DND-41 (cell line): ENCODE data around the gene NCAPH2.

ENCODE experiments used
- ATAC-seq: fragments of 200-7000 bp; cut with Tn5 transposase; 3 replicates; pipeline ENCODE4 v1.9.1; 2021; ENCODE audit warnings: low read depth; ENCODE audit not compliant: insufficient read depth
- DNase-seq: peaks from one replicate; pipeline ENCODE4 v3.0.0-alpha.2; 2020
- H2AFZ ChIP-seq: 2 replicates; pipeline ENCODE4 v1.6.0; 2012; ENCODE audit warnings: low read depth, low read length
- H3K27ac ChIP-seq: 2 replicates; pipeline ENCODE4 v1.5.1; 2012; ENCODE audit warnings: low read length, inconsistent platforms
- H3K27me3 ChIP-seq: fragments of 200-600 bp; sonication (generic); 2 replicates; pipeline ENCODE4 v1.6.0; 2012; ENCODE audit warnings: low read length, mild to moderate bottlenecking, inconsistent platforms; ENCODE audit not compliant: insufficient read depth, poor library complexity
- H3K36me3 ChIP-seq: 2 replicates; pipeline ENCODE4 v1.5.1; 2012; ENCODE audit warnings: low read length, inconsistent platforms; ENCODE audit not compliant: insufficient read depth
- H3K4me1 ChIP-seq: 2 replicates; pipeline ENCODE4 v1.5.1; 2012; ENCODE audit warnings: mild to moderate bottlenecking, low read length; ENCODE audit not compliant: insufficient read depth
- H3K4me2 ChIP-seq: 2 replicates; pipeline ENCODE4 v1.6.0; 2012; ENCODE audit warnings: mild to moderate bottlenecking, moderate library complexity, low read length, inconsistent platforms; ENCODE audit not compliant: insufficient read depth
- H3K4me3 ChIP-seq, 2 experiments: fragments of 200-600 bp in 1 of 2; shearing (Covaris generic) in 1 of 2; 2 replicates each; pipeline ENCODE4 v1.5.1; 2012 to 2016; ENCODE audit warnings: inconsistent platforms in 2 of 2, low read length in 2 of 2, mild to moderate bottlenecking in 2 of 2, low read depth in 1 of 2, moderate library complexity in 1 of 2
- H3K79me2 ChIP-seq: 2 replicates; pipeline ENCODE4 v1.6.0; 2012; ENCODE audit warnings: low read length, inconsistent platforms; ENCODE audit not compliant: insufficient read depth
- H3K9ac ChIP-seq: 2 replicates; pipeline ENCODE4 v1.6.0; 2012; ENCODE audit warnings: low read depth, mild to moderate bottlenecking, inconsistent platforms, low read length, moderate library complexity
- H3K9me3 ChIP-seq: 2 replicates; pipeline ENCODE4 v1.5.1; 2012; ENCODE audit warnings: low read length, moderate library complexity, mild to moderate bottlenecking, inconsistent platforms; ENCODE audit not compliant: insufficient read depth, severe bottlenecking
- H4K20me1 ChIP-seq: 2 replicates; pipeline ENCODE4 v1.6.0; 2012; ENCODE audit warnings: low read length; ENCODE audit not compliant: insufficient read depth
- EZH2 ChIP-seq: IDR thresholded peaks from 3 replicates; pipeline ENCODE4 v1.6.1; 2012; ENCODE audit warnings: borderline replicate concordance, low read depth, mild to moderate bottlenecking, moderate library complexity, low read length, inconsistent platforms; ENCODE audit not compliant: severe bottlenecking
- TF ChIP-seq, protein P1 (sequence below): IDR thresholded peaks from 2 replicates; pipeline ENCODE4 v1.5.1; 2012; ENCODE audit warnings: borderline replicate concordance, low read length, moderate library complexity, mild to moderate bottlenecking; ENCODE audit not compliant: poor library complexity, severe bottlenecking; ENCODE audit errors: extremely low read depth

NCAPH2 gene

DNA sequence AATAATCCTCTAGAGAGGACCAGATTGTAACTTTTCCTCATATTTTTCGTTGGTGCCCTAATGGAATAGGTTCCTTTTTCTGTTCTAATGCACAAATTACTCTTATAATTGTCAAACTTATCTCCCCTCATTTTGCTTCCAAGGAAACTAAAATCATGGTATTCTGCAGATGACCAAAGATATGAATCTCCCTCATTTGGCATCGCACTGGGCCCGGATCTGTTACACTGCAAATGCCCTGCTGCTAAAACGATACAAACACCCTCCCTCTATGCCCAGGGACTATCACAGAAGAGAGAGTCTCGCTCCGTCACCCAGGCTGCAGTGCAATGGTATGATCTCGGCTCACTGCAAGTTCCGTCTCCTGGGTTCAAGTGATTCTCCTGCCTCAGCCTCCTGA is 45.3 kb downstream of the NCAPH2 start:
- TF ChIP-seq EZH2, result no peak
- TF ChIP-seq, protein P1, sequence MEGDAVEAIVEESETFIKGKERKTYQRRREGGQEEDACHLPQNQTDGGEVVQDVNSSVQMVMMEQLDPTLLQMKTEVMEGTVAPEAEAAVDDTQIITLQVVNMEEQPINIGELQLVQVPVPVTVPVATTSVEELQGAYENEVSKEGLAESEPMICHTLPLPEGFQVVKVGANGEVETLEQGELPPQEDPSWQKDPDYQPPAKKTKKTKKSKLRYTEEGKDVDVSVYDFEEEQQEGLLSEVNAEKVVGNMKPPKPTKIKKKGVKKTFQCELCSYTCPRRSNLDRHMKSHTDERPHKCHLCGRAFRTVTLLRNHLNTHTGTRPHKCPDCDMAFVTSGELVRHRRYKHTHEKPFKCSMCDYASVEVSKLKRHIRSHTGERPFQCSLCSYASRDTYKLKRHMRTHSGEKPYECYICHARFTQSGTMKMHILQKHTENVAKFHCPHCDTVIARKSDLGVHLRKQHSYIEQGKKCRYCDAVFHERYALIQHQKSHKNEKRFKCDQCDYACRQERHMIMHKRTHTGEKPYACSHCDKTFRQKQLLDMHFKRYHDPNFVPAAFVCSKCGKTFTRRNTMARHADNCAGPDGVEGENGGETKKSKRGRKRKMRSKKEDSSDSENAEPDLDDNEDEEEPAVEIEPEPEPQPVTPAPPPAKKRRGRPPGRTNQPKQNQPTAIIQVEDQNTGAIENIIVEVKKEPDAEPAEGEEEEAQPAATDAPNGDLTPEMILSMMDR, result no peak
- no peak overlapping the region for H3K9ac ChIP-seq
- no peaks in the 10 kb centered on the region for H3K36me3 ChIP-seq
- no peaks in the 10 kb centered on the region for H3K9me3 ChIP-seq
- no peak overlapping the region for H3K4me3 ChIP-seq
- no peaks in the 10 kb centered on the region for H3K4me1 ChIP-seq
- ATAC-seq (no peak), DNase-seq (no peak)
- H2AFZ ChIP-seq, result no peak overlapping the region
- H3K27me3 ChIP-seq, result no peaks in the 10 kb centered on the region
- no peak overlapping the region for H3K4me2 ChIP-seq
- H3K27ac ChIP-seq, result no peak overlapping the region
- no peaks in the 10 kb centered on the region for H3K79me2 ChIP-seq
- H4K20me1 ChIP-seq, result no peaks in the 10 kb centered on the region

DNA sequence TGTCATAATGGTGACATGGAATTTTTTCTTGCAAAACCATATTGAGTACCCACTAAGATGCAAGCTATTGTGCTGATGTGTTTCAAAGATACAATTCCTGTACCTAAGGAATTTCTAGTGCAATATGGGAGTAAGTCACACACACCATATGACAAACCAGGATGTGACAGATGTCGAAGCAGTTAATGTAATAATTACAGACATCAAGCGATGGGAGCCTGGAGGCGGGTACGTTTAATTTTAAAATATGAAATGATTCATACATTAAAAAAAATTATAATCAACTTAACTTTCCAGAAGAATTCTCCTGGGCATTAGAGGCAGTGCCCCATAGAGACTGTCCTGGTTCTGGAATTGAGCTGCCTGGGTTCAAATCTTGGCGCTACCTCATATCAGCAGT is 48.7 kb downstream of the NCAPH2 start:
- no peak for TF ChIP-seq EZH2
- TF ChIP-seq, protein P1, result no peak
- Histone ChIP-seq H3K4me3 (no peak overlapping the region), H3K9me3 (no peaks in the 10 kb centered on the region), H3K9ac (no peak overlapping the region), H3K27me3 (no peaks in the 10 kb centered on the region), H2AFZ (no peak overlapping the region), H3K36me3 (no peaks in the 10 kb centered on the region), H4K20me1 (no peaks in the 10 kb centered on the region), H3K4me1 (no peaks in the 10 kb centered on the region), H3K79me2 (no peaks in the 10 kb centered on the region), H3K4me2 (no peak overlapping the region), H3K27ac (no peak overlapping the region)
- ATAC-seq, result no peak
- no peak for DNase-seq

DNA sequence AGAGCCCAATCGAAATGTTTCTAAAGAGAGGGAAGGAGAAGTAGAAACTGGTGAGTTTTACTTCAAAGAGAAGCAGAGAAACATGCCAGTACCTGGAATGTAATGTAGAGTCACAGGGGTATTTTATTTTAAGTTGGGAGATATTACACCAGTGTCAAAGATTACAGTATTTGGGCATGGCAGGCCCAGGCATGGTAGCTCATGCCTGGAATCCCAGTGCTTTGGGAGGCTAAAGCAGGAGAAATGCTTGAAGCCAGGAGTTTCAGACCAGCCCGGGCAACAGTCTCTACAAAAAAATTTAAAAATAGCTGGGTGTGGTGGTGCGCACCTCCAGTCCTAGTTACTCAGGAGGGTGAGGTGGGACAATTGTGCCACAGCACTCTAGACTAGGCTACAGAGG is 52.0 kb downstream of the NCAPH2 start:
- no peak overlapping the region for H2AFZ ChIP-seq
- H3K36me3 ChIP-seq, result no peaks in the 10 kb centered on the region
- no peak overlapping the region for H3K9ac ChIP-seq
- no peaks in the 10 kb centered on the region for H3K27me3 ChIP-seq
- ATAC-seq (no peak), DNase-seq (no peak)
- H4K20me1 ChIP-seq, result no peaks in the 10 kb centered on the region
- no peaks in the 10 kb centered on the region for H3K9me3 ChIP-seq
- no peak overlapping the region for H3K4me2 ChIP-seq
- TF ChIP-seq, protein P1, result no peak
- TF ChIP-seq EZH2, result no peak
- peaks cover 11% of the 10 kb centered on the region for H3K4me1 ChIP-seq
- H3K27ac ChIP-seq, result no peak overlapping the region
- no peaks in the 10 kb centered on the region for H3K79me2 ChIP-seq
- H3K4me3 ChIP-seq, result no peak overlapping the region
